Hepatic stellate cell (primary cell): ENCODE measurements around the gene BTD.

Source experiments
- DNase-seq: peaks from one replicate; pipeline ENCODE4 v3.0.0; 2011; ENCODE audit warnings: low spot score

Gene BTD

DNA sequence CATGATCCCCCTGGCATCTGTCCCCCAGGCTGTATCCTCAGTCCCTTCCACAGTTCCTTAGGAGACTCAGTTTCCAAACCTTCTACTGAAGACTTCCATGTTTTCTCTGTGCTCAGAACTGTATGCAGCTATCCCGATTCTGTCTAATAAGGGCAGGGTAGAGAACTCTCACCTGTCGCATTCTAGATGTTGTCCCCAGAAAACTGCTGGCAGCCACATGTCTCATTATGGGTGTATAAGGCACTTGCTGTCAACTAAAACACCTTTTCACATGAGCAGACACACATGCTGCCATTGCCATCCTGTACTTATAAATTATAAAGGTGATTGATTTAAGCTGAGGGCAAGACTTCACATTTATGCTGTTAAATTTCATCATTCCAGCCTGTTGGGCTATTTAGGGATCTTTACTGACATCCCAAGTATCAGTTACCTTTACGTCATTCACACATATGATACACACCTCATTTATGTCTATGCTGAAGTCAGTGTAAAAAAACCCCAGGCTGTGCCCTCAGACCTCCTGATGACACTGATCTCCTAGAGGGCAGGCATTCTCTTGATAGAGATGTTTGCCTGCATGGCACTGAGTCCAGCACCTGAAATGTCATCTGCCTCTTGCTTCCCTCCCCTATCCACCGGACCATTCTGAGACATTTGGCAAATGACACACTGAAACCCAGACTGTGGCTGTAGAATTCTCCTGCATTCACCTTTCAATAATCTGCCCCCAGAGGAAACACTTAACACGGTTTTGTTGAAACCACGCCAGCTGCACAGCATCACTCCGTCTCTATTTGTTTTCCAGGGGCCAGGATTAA, 35.8 kb downstream of the BTD start:
- DNase-seq: no peak

DNA sequence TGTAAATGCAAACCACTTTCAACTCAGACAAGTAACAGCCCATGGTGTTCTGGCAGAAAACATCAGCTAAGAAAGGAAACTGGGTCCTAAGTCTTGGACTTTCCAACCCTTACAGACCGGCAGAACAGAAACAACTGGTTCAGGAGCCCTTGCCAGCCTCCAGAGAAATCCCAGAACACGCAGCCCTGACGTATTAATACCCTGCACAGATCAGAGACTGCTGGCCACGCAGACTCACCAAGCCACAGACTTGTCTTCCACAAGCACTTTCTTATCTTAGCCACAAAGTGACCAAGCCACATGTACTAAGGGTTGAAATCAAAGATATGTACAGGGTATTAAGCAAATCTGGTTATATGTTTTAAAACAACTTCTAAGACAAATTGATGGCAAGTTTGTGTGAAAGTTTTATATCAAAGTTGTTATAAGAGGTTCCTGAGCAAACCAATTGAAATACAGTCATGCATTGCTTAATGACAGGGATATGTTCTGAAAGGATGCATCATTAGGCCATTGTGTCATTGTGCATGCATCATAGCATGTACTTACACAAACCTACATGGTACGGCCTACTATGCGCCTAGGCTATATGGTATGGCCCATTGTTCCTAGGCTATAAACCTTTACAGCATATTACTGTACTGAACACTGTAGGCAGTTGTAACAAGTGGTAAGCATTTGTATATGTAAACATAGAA, 36.8 kb downstream of the BTD start:
- DNase-seq: no peak

DNA sequence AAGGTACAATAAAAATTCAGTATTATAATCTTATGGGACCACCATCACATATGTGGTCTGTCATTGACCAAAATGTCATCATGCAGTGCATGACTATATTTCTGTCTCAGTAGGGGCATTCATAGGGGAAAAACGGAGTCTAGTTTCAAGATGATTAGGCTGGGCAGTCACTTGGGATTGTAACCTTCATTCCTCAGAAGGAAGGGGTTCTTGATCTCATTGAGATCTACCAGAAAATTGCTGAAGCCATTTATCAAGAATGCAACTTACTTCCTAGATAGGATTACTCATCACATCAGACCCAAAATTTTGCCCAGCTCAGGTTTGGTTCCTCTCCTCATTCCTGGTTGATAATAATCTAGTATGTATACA, 37.3 kb downstream of the BTD start:
- no peak for DNase-seq

DNA sequence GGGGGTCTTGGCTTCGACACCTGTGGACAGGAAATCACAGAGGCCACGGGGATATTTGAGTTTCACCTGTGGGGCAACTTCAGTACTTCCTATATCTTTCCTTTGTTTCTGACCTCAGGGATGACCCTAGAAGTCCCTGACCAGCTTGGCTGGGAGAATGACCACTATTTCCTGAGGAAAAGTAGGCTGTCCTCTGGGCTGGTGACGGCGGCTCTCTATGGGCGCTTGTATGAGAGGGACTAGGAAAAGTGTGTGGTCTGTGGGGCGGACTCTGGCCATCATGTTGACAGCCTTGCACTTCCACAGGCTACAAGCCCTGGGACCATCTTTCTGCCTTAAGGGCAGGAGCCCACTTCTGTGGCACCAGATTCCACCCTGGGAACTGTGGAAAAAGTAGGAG, 43.7 kb downstream of the BTD start:
- DNase-seq: no peak

DNA sequence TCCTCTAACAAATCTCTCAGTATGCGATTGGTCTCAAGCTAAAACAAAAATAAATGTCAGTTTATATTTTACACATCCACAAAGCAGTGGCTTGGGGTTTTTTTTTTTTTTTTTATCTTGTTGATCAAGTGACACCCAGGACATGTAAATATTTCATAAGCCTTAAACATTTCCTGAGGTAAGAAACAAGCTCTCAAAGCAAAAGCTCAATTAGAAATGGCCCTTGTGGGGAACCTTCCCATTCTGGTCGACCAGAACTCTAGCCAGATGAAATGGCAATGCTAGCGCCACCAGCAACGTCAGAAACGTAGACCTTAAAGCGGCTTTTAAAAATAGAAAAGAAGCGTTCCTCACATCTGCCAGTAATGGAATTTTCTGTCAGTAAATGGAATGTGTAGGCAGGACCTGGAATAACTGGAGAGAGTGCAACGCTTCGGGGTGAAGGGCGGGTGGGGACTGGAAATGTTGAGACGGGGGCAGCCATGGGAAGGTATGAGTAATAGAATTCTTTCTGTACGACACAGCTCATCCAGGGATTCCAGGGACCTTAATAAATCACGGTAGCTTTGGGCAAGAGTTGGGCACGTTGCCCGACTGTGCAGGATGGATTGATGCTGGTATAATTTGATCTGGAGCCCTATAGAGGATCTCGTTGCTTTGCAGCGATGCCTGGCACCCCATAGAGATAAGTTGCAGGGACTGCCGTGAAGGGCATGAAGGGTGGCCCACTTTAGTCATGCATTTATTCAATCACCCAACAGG, 44.4 kb downstream of the BTD start:
- peak; percentile 69 for DNase-seq

DNA sequence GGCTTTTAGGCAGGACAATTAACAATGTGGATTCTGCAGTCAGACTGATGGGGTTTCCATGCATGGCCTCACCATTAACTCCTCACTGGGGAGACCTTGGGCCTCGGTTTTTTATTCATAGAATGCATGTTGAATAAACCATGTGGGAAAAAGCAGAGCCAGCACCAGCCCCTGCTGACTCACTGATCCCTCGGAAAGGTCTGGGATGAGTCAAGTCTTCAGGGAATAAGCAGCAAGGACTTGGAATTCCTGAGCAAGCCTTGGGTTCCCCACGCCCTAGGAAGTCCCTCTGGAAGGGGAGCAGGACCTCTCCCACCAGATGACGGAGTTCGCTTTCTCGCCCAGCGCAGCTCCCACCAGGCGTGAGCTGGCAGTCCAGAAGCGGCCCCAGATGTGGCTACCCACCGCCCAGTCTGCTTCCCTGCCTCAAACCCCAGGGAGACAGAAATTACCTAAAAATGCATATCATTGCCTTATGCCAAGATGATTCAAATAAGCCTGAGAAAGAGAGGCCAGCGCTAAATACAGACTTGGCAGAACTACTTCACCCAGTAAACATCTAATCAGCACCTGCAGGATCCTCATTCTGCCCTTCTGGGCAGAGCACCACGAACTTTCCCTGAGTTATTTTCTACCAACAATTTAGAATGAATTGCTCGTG, 45.4 kb downstream of the BTD start:
- peak; percentile 80 for DNase-seq

DNA sequence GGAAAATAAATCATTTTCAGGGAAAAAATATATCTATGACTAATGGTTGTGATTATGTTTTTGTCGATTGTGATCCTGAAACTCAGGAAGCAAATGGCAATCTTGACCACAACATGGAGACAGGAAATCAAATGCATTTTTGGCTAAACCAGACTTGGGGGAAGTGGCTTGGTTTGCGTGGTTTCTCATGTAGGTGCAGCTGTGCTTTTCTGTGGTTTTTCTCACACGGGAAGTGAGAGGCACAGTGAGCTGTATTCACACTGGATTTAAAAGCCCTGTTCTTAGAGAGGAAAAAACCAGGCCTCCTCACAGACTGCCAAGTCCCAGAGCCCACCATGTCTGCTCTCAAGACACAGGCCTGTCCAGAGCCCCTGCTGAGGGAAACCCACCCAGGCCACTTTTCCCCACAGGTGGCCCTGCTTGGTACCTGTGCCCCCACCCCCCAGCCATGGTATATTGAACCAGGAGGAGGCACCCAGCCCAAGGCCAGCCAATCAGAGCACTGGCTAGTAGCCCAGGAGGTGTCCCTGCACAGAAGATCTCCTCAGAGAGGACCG, 46.1 kb downstream of the BTD start:
- peak; percentile 67 for DNase-seq

DNA sequence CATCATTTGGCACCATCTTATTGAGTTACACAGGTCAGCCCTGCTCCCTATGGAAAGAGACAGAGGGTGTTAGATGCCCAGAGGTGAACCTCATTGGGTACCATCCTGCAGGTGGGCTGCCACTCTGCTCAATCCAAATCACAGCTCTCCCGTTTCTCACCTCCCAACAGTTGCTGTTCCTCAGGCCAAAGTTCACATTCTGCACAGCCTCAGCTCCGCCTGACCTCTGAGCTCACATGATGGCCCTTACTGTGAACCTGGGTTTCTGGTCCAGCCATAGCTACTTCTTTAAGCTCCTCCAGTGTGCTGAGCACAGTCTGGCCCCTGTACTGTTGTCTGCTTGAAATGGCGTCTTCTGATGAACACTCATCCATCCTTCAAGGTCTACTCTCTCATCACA, 47.8 kb downstream of the BTD start:
- DNase-seq: no peak

DNA sequence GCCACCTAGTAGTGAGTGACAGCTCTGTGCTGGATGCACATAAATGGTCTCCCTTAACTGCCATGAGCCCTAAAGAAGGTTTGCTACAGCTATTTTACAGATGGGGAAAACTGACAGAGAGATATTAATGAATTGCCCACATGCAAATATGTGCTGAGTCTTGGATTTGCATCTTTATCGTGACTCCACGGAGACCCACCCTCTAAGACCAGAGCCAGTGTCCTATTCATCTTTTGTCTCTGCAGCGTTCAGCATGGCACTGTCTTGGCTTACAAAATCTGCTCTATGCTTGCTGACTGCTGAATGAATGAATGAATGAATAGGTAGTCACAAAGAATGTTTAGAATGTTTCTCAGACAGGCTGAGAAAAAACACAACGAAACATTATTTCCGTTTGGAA, 48.3 kb downstream of the BTD start:
- DNase-seq: no peak

DNA sequence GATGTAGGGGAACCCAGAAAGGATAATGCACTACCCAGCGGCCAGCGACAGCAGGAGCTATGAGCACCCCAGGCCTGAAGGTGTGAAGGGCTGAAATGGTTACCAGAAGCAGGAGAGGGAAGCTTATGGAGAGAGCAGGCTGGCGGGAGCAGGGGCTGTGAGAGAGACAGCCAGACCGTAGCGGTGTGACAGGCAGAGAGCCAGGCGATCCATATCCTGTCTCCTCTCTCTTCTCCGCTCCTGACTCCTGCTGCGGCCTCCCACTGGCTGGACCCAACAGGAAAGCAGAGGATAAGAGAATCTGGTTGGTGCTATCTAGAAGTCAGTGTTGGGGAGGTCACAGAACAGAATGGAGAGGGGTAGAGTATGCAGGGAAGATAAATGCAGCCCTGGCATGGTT, 49.9 kb downstream of the BTD start:
- DNase-seq: no peak

DNA sequence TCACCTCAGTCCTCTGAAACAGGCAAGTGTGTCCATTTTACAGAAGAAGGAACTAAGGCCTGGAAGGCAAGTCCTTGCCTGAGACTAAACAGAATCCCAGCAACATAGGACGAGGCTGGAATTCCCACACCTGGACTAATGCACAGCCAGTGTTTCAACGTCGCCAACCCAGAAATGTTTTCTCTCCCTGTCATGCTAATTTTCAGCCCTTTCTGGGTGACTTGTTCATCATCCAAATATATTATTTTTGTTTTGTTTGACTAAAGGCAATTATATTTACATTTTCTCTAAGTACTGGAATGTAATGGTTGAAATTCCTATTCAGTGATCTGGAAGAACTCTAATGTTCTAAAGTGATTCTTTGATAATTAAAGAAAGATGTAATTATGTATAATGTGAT, 51.8 kb downstream of the BTD start:
- no peak for DNase-seq

DNA sequence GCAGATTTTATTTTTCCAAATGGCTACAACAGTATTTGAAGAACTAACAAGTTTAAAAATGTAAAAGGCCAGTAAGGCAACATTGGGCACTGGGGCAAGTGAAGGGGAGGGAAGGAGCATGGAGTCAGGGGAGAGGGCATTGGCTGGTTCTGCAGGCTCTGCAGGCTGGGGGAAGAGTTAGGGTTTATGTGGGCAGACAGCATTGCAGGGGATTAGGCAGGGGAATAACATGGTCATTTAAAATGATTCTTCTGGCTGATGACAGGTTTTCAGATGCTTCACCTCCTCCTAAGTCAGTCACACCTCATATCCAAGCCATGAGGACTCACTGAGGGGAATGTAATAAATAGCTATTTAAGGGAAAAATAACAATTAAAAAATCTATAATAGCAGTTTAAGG, 52.6 kb downstream of the BTD start:
- DNase-seq: no peak

DNA sequence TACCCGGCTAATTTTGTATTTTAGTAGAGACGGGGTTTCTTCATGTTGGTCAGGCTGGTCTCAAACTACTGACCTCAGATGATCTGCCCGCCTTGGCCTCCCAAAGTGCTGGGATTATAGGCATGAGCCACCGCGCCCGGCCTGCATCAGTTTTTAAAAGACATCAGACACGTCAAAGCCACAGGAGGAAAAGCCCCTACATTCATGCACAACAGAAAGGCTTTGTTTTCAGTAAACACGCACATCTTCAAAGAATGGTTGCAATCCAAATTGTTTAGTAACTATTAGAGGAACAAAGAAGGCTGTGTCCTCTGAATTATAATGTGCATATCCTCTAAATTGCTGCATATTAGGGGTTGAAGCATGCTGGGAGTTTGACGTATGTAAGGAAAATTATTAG, 53.3 kb downstream of the BTD start:
- DNase-seq: no peak

DNA sequence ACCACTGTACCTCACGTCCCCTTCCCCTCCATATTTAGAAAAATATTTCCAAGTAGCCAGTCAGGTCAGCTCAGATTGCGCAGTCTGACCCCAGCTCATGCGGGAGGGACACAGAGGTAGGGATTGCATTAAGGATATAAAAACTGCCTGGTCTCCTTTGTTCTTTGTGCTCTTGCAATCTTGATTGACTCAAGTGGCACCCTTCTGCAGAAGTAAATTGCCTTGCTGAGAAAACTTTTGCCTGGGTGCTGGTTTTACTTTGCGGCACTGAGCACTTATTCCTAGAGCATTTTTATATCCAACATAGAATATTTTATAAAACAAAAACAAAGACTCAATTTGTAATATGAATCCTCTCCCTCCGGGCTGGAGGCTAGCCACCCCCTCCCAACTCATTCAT, 54.8 kb downstream of the BTD start:
- no peak for DNase-seq

DNA sequence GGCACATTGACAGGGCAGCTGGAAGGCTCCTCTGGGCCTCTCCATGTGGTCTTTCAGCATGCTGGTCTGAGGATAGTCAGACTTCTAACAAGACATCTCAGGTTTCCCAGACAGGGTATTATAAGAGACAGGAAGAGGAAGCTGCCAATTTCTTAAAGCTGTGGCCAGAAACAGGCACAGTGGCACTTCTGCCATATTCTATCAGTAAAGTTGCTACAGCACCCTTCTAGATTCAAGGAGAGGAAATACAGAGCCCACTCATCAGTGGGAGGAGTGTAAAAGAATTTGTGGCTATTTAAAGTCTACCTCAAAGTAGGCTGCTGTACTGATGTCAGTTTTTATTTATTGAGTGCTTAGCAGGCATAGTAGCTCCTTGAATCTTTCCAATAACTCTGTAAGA, 55.5 kb downstream of the BTD start:
- no peak for DNase-seq

DNA sequence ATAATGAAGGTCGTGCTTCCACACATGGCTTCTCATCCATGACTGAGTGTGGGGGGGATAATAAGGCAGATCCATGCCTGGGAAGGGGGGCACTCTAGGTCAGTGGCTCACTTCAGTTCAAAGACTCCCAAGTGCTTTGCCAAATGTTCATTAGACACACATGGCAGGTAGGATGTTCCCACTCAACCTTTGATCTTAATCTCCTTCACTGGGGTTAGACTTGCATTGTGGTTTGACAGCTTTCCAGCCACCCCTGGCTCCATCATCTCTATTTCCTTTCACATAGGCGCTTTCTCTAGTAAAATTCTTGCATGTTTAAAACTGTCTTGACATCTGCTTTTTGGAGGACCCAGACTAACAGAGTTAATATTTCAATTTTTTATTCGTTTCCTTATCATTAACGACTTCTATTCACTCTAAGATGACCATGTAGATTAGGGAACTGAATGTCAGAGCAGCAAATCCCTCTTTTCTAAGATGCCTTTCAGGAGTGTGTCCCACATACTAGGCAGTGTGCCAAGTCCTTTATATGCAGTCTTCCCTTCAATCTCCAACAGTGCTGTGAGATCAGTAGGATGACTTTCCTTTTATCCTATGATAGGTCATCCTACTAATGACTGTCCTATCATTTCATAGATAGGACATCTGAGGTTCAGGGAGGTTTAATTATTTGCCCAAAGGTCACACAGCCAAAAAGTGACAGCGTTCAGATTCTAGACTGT, 57.9 kb downstream of the BTD start:
- no peak for DNase-seq

DNA sequence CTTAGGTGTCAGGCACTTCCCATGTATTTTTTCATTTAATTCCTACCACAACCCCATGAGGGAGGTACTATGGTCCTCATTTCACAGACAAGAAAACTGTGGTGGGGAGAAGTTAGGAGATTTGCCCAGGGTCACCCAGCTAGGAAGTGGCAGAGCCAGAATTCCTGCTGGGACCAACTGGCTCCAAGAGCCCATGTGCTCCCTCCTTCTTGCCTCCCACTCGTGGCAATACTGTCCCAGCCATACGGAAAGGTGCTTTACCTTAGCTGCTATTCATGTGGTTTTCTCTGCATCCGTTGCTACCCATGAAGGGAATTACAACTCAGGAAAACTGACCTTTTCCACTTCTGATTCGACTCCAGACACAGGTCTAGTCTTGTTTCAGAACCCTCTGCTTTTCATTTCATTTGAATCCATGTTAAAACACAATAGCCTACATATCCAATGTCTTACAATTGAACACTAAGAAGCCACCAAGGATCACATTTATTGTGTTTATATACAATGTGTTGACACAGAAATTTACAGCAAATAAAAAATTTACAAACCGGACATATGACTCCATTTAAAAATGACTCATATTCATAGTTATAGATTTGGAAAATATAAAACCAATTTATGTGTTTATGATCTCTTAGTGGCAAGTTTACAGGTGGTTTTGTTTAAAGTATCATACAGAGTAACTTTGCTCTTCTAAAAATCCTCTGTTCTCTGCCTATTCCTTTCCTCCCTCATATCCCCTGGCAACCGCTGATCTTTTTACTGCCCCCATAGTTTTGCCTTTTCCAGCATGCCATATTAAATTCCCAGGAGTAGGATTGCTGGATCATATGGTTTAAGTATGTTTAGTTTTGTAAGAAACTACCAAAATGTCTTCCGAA, 58.8 kb downstream of the BTD start:
- no peak for DNase-seq

DNA sequence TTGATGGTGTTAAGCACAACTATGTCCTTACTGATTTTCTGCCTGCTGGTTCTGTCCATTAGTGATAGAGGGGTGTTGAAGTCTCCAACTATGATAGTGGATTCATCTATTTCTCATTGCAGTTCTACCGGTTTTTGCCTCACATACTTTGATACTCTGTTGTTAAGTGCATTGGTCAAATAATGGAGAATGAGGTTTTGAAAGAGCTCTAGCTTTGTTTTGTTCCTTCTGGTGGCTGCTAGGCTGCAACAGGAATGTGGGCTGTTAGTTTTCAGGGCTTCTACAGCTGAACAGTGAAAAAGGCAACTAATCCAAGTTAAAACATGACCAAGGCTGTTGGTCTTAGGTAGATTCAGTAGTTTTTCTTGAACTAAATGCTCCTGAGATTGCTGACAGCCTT, 62.6 kb downstream of the BTD start:
- DNase-seq: no peak

DNA sequence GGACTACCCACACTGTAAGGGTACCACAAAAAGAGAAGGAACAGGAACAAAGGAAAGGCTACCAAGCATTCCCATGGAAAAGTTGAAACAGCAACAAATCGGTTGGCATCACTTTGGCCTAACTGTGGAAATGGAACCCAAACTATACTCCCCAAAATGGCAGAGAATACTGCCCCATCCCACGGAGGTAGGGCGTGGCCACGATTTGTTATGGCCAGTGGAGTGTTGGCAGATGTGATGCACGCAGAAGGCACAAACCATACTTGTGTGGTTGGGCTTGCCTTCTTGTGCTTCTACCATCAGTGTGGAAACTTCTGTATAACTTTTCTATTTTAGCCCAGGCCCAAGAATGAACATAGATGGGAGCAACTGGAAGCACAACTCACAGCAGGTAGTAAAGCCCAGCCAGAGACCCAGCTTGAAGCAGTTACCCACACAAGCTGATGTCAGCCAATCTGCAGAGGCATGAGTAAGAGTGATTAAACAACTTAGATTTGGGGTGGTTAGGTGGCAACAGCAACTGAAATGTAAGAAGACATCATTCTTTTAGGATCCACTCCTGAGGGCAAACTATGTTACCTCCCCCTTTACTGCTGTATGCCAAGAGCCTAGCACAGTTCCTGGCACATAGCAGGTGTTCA, 64.1 kb downstream of the BTD start:
- DNase-seq: no peak

DNA sequence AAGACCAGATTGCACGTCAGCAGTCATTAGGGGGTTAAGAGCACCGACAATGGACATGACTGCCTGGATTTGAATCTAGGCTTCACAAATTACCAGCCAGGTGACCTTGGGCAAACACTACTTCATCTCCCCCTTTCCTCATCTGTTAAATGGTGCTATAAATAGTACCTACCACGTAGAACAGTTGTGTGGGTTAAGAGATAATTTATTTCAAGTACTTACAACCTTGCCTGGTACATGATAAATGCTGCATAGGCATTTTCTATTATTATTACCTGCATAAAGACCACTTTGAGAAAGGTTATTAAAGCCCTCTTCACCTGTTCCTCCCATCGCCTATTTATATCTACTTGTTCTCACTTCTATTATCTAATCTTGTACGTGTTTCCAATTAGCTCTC, 64.7 kb downstream of the BTD start:
- no peak for DNase-seq
